Thymus (tissue), 11 donors: ENCODE data around the gene KCTD4. TPM values are rescaled to one million over a fixed set of nuclear protein-coding genes. Genes with fewer than 3 reads are reported as not detected.
"Not testable (repeated sequence)": the region's sequence is repeated elsewhere in the genome, so short reads cannot be mapped to it uniquely, and the experiment has no call there.

Experiments used
- DNase-seq, 9 donors: peaks; one replicate each; pipeline ENCODE4 v3.0.0-alpha.2; 2013; ENCODE audit warnings: low spot score in 9 of 9, low read depth in 6 of 9, missing footprints in 1 of 9
- H3K27ac ChIP-seq, 2 donors: one replicate each; pipeline ENCODE4 v1.5.1; 2013; ENCODE audit warnings: control low read depth in 1 of 2, low read depth in 1 of 2, low read length in 1 of 2, mild to moderate bottlenecking in 1 of 2, moderate library complexity in 1 of 2
- H3K27me3 ChIP-seq, 2 donors: one replicate each; pipeline ENCODE4 v1.5.1; 2013; ENCODE audit warnings: low read length in 1 of 2; ENCODE audit not compliant: control insufficient read depth in 2 of 2, insufficient read depth in 1 of 2
- H3K36me3 ChIP-seq, 2 donors: one replicate each; pipeline ENCODE4 v1.5.1; 2013; ENCODE audit warnings: low read length in 1 of 2, mild to moderate bottlenecking in 1 of 2, moderate library complexity in 1 of 2; ENCODE audit not compliant: control insufficient read depth in 2 of 2, insufficient read depth in 2 of 2
- H3K4me1 ChIP-seq, 2 donors: one replicate each; pipeline ENCODE4 v1.5.1; 2013; ENCODE audit warnings: low read length in 2 of 2; ENCODE audit not compliant: control insufficient read depth in 2 of 2, insufficient read depth in 2 of 2
- H3K4me3 ChIP-seq, 2 donors: one replicate each; pipeline ENCODE4 v1.5.1; 2013; ENCODE audit warnings: low read length in 2 of 2, control low read depth in 1 of 2, mild to moderate bottlenecking in 1 of 2
- H3K9me3 ChIP-seq, 2 donors: one replicate each; pipeline ENCODE4 v1.5.1; 2013; ENCODE audit warnings: low read length in 1 of 2, mild to moderate bottlenecking in 1 of 2; ENCODE audit not compliant: control insufficient read depth in 2 of 2, insufficient read depth in 1 of 2
- WGBS: extraction: QIAGEN DNeasy Blood & Tissue Kit; methylation state at CpG from one replicate; pipeline ENCODE4 v1.1.7; 2013; 5-methylcytosine and 5-hydroxymethylcytosine counted together
- polyA plus RNA-seq: library from polyadenylated mRNA; stranded (reverse); fragments of 200-250 nt; gene quantifications from one replicate; pipeline ENCODE4 v1.2.3, GENCODE V29; 2013
- total RNA-seq: library from RNA; stranded (reverse); fragments of 120-200 nt; gene quantifications from one replicate; pipeline ENCODE4 v1.2.4, GENCODE V29; 2013
- donor health status: healthy.

The KCTD4 gene
- total and polyA plus RNA-seq, 2 donors, result not detected

GRCh38 chr13:45189511-45189910, 11.3 kb downstream of the KCTD4 start:
- not testable (repeated sequence) for H3K27me3 ChIP-seq, H3K9me3 ChIP-seq, DNase-seq, H3K4me3 ChIP-seq, H3K4me1 ChIP-seq, H3K27ac ChIP-seq, H3K36me3 ChIP-seq

- not testable (repeated sequence) for H3K9me3 ChIP-seq, H3K36me3 ChIP-seq, H3K27me3 ChIP-seq, H3K4me3 ChIP-seq, H3K27ac ChIP-seq, DNase-seq, H3K4me1 ChIP-seq
- 98% methylated on average over 4 of the region's 4 CpGs for WGBS
Observed at GRCh38 chr13:45189077-45189476, 11.8 kb downstream of the KCTD4 start.

- no peaks in the 10 kb centered on the region for H3K9me3 ChIP-seq
- no peaks in the 10 kb centered on the region for H3K27me3 ChIP-seq
- H3K36me3 ChIP-seq, result peaks cover 0 to 5% of the 10 kb centered on the region in 2 donors
- DNase-seq, result no peak
- WGBS, result 99% methylated on average over 2 of the region's 2 CpGs
- H3K4me1 ChIP-seq, result no peaks in the 10 kb centered on the region
- no peak overlapping the region for H3K27ac ChIP-seq
- H3K4me3 ChIP-seq, result no peak overlapping the region
Observed at GRCh38 chr13:45185286-45185685, 15.6 kb downstream of the KCTD4 start.

GRCh38 chr13:45184693-45185092, 16.2 kb downstream of the KCTD4 start:
- Histone ChIP-seq H3K4me1 (no peaks in the 10 kb centered on the region), H3K27ac (no peak overlapping the region), H3K27me3 (no peaks in the 10 kb centered on the region), H3K4me3 (no peak overlapping the region), H3K36me3 (peaks cover 0 to 5% of the 10 kb centered on the region in 2 donors), H3K9me3 (no peaks in the 10 kb centered on the region)
- WGBS, result 98% methylated on average over 5 of the region's 5 CpGs
- no peak for DNase-seq

- H3K4me3 ChIP-seq, result no peak overlapping the region
- DNase-seq, result no peak
- H3K27ac ChIP-seq, result no peak overlapping the region
- H3K36me3 ChIP-seq, result peaks cover 0 to 8% of the 10 kb centered on the region in 2 donors
- H3K9me3 ChIP-seq, result no peaks in the 10 kb centered on the region
- no peaks in the 10 kb centered on the region for H3K27me3 ChIP-seq
- no peaks in the 10 kb centered on the region for H3K4me1 ChIP-seq
- 94% methylated on average over 7 of the region's 7 CpGs for WGBS
Observed at GRCh38 chr13:45180713-45181601, 19.9 kb downstream of the KCTD4 start.

- Histone ChIP-seq H3K4me3 (no peak overlapping the region), H3K4me1 (no peaks in the 10 kb centered on the region), H3K27me3 (no peaks in the 10 kb centered on the region), H3K36me3 (peaks cover 0 to 8% of the 10 kb centered on the region in 2 donors), H3K27ac (no peak overlapping the region), H3K9me3 (no peaks in the 10 kb centered on the region)
- WGBS, result 87% methylated on average over 3 of the region's 3 CpGs
- DNase-seq, result no peak
Observed at GRCh38 chr13:45180303-45180702, 20.5 kb downstream of the KCTD4 start.

GRCh38 chr13:45179428-45179827, 21.4 kb downstream of the KCTD4 start:
- peaks cover 0 to 8% of the 10 kb centered on the region in 2 donors for H3K36me3 ChIP-seq
- no peaks in the 10 kb centered on the region for H3K9me3 ChIP-seq
- no peaks in the 10 kb centered on the region for H3K4me1 ChIP-seq
- H3K27ac ChIP-seq, result no peak overlapping the region
- no peak for DNase-seq
- no peaks in the 10 kb centered on the region for H3K27me3 ChIP-seq
- no peak overlapping the region for H3K4me3 ChIP-seq

GRCh38 chr13:45178349-45179162, 22.3 kb downstream of the KCTD4 start:
- Histone ChIP-seq H3K4me3 (no peak overlapping the region), H3K9me3 (no peaks in the 10 kb centered on the region), H3K4me1 (no peaks in the 10 kb centered on the region), H3K36me3 (peaks cover 0 to 8% of the 10 kb centered on the region in 2 donors), H3K27me3 (no peaks in the 10 kb centered on the region), H3K27ac (no peak overlapping the region)
- DNase-seq, result peak in 1 of 9 donors; percentile 7
- WGBS, result 94% methylated on average over 3 of the region's 3 CpGs

GRCh38 chr13:45174478-45174877, 26.4 kb downstream of the KCTD4 start:
- Histone ChIP-seq H3K36me3 (peaks cover 0 to 3% of the 10 kb centered on the region in 2 donors), H3K27ac (no peak overlapping the region)

More at GRCh38 chr13:45174478-45174877, 26.4 kb downstream of the KCTD4 start:
- Histone ChIP-seq H3K9me3 (no peaks in the 10 kb centered on the region), H3K4me1 (no peaks in the 10 kb centered on the region), H3K27me3 (no peaks in the 10 kb centered on the region), H3K4me3 (no peak overlapping the region)
- no peak for DNase-seq
